ENCODE data around the gene GALNT7.

Gene GALNT7

GRCh38 chr4:173269280-173269679 is 100.7 kb downstream of the GALNT7 start:
- DNase-seq: no peak

- DNase-seq: no peak
Measured at GRCh38 chr4:173270312-173271027, 101.9 kb downstream of the GALNT7 start.

- DNase-seq: no peak
Measured at GRCh38 chr4:173272314-173272713, 103.7 kb downstream of the GALNT7 start.

GRCh38 chr4:173272996-173273395 is 104.4 kb downstream of the GALNT7 start:
- DNase-seq: no peak

- no peak for DNase-seq
Measured at GRCh38 chr4:173273941-173274340, 105.3 kb downstream of the GALNT7 start.

GRCh38 chr4:173274744-173275143 is 106.1 kb downstream of the GALNT7 start:
- DNase-seq: no peak

GRCh38 chr4:173275150-173275549 is 106.5 kb downstream of the GALNT7 start:
- no peak for DNase-seq

- DNase-seq: no peak
Measured at GRCh38 chr4:173277340-173277739, 108.7 kb downstream of the GALNT7 start.

GRCh38 chr4:173280998-173281397 is 112.4 kb downstream of the GALNT7 start:
- no peak for DNase-seq

- DNase-seq: no peak
Measured at GRCh38 chr4:173281406-173282255, 113.0 kb downstream of the GALNT7 start.

- no peak for DNase-seq
Measured at GRCh38 chr4:173282256-173282562, 113.6 kb downstream of the GALNT7 start.

- DNase-seq: no peak
Measured at GRCh38 chr4:173282626-173283025, 114.0 kb downstream of the GALNT7 start.

GRCh38 chr4:173284463-173284862 is 115.9 kb downstream of the GALNT7 start:
- DNase-seq: no peak

- no peak for DNase-seq
Measured at GRCh38 chr4:173287486-173287885, 118.9 kb downstream of the GALNT7 start.

- peak in 1 of 2 experiments; percentile 33 for DNase-seq
Measured at GRCh38 chr4:173288296-173288695, 119.7 kb downstream of the GALNT7 start.

GRCh38 chr4:173288698-173289352 is 120.2 kb downstream of the GALNT7 start:
- DNase-seq: no peak

- no peak for DNase-seq
Measured at GRCh38 chr4:173289353-173289727, 120.7 kb downstream of the GALNT7 start.

GRCh38 chr4:173291899-173292298 is 123.3 kb downstream of the GALNT7 start:
- DNase-seq: no peak

GRCh38 chr4:173293663-173294062 is 125.1 kb downstream of the GALNT7 start:
- no peak for DNase-seq

GRCh38 chr4:173294444-173294843 is 125.8 kb downstream of the GALNT7 start:
- DNase-seq: no peak

- DNase-seq: no peak
Measured at GRCh38 chr4:173301518-173302201, 133.0 kb downstream of the GALNT7 start.

- no peak for DNase-seq
Measured at GRCh38 chr4:173307778-173308177, 139.2 kb downstream of the GALNT7 start.

- DNase-seq: no peak
Measured at GRCh38 chr4:173311368-173311767, 142.8 kb downstream of the GALNT7 start.

All from NCI-H1930 (cell line).